SU-DHL-6 (cell line): Measurements from ENCODE around the gene MIGA2.

Source experiments
- EZH2phosphoT487 ChIP-seq: fragments of 200-600 bp; sonication (generic), shearing (Covaris generic); conservative IDR thresholded peaks from 2 replicates; pipeline ENCODE4 v1.6.1; 2018; ENCODE audit warnings: mild to moderate bottlenecking, antibody characterized with exemption, low read length, moderate library complexity, mixed read lengths
- TF ChIP-seq, protein P1 (sequence below): fragments of 200-600 bp; sonication (generic); IDR thresholded peaks from one replicate; pipeline ENCODE4 v1.5.1; 2017; ENCODE audit warnings: antibody characterized with exemption, mild to moderate bottlenecking, low read length, moderate library complexity; ENCODE audit not compliant: insufficient read depth, poor library complexity, severe bottlenecking

DNA sequence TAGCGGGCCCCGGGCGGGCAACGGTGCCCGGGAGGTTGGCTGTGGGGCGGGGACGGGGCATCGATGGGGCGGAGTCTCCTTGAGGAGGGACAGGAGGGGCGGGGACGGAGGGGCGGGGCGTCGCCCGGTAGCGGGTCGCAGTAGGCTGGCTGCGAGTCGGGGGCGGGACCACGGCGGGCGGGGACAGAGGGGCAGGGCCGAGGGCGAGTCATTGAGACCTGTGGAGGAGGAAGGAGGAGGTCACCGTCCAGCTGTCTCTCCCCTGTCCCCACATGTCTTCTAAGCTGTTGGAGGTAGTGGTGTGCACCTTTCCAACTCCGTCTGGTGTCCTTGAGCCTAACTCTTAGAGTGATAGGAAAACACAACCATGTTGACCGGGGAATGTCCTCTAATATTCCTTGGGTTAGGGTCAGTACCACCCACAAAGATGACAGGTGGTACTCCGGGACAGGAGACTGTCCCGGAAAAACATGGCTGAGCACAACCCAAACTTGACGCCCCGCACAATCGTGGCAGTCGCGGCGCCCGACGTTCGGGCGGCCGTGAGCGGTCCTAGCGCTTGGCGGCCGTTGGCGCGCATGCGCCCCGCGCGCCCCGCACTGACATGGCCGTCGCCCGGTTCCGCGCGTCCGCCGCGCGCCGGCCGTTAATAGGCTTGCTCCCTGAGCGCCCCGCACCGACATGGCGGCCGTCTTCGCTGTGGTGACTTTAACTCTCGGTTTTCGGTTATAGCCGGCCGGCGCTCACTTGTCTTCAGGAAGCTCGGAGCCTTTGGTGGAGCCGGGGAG lies 74.5 kb downstream of the MIGA2 start, which contains the start of the genes CRAT and PTPA:
- TF ChIP-seq, protein P1, sequence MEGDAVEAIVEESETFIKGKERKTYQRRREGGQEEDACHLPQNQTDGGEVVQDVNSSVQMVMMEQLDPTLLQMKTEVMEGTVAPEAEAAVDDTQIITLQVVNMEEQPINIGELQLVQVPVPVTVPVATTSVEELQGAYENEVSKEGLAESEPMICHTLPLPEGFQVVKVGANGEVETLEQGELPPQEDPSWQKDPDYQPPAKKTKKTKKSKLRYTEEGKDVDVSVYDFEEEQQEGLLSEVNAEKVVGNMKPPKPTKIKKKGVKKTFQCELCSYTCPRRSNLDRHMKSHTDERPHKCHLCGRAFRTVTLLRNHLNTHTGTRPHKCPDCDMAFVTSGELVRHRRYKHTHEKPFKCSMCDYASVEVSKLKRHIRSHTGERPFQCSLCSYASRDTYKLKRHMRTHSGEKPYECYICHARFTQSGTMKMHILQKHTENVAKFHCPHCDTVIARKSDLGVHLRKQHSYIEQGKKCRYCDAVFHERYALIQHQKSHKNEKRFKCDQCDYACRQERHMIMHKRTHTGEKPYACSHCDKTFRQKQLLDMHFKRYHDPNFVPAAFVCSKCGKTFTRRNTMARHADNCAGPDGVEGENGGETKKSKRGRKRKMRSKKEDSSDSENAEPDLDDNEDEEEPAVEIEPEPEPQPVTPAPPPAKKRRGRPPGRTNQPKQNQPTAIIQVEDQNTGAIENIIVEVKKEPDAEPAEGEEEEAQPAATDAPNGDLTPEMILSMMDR: no peak
- TF ChIP-seq EZH2phosphoT487: no peak
